IPS-18c (cell line): Measurements from ENCODE around the gene RGS21.

Experiments used
- H3K4me3 ChIP-seq: 2 replicates; pipeline ENCODE4 v1.7.0; 2013; ENCODE audit warnings: low read depth, mild to moderate bottlenecking, low read length, moderate library complexity; ENCODE audit not compliant: insufficient read depth
- H3K9me3 ChIP-seq: one replicate; pipeline ENCODE4 v1.6.1; 2013; ENCODE audit warnings: mild to moderate bottlenecking, low read length, moderate library complexity; ENCODE audit not compliant: control insufficient read depth, insufficient read depth

Gene RGS21

GRCh38 chr1:192363177-192363576 is 46.4 kb downstream of the RGS21 start:
- Histone ChIP-seq H3K4me3 (no peak overlapping the region), H3K9me3 (no peaks in the 10 kb centered on the region)

DNA sequence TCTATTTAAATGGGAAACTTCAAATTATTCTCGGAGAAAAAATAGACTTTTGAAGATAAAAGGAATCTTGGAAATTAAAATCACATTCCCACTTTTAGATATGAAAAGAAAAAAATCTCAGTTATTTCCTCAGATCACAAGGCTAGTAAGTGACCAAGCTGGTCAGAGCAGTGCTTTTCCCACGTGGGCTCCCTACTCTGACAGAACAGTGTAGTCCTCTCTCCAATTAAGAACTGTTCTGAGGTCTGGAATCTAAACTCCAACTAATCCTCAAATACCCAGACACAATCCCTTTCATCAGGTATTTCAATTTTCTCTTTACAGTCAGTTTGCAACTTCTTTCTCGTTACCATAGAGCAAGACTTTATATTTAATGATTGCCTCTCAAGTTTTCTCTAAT is 50.6 kb downstream of the RGS21 start:
- H3K4me3 ChIP-seq: no peak overlapping the region
- no peaks in the 10 kb centered on the region for H3K9me3 ChIP-seq

DNA sequence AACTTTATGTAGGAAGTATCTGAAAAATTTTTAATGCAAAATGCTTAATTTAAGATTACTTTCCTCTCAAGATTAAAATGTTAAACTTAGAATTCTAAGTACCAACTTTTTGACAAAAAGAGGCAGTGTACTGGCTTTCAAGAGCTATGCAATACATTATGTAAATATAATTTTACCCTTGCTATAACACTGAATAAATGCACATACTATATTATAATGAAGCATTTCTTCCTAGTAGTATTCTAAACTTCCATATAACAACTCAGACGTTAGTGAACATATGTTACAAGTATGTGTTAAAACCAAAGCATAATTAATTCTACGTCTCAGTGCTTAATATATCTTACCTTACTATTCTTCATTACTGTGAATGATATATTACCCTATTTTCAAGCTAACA is 58.5 kb downstream of the RGS21 start:
- no peak overlapping the region for H3K4me3 ChIP-seq
- no peaks in the 10 kb centered on the region for H3K9me3 ChIP-seq

- H3K9me3 ChIP-seq: no peaks in the 10 kb centered on the region
- H3K4me3 ChIP-seq: no peak overlapping the region
These were observed 59.6 kb downstream of the RGS21 start for GRCh38 chr1:192376374-192376773.

DNA sequence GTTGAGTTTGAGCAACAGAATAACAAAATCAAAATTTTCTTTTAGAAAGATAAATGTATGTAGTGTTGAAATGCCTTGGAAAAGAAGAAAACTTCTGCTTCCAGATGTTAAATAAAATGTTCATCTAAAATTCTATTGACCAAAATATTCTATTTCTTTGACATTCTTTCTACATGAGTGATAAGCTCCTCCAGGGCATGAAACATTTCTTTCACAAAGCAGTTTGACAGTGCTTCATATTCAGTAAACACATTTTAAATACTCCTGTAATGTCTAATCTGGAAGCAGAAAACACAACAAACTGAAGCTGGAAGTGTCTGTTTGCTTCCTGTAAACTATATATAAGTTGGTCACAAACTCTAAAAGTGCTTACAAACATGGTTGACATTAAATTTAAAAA is 61.5 kb downstream of the RGS21 start:
- Histone ChIP-seq H3K9me3 (no peaks in the 10 kb centered on the region), H3K4me3 (no peak overlapping the region)

GRCh38 chr1:192378878-192379277 is 62.1 kb downstream of the RGS21 start:
- Histone ChIP-seq H3K4me3 (no peak overlapping the region), H3K9me3 (no peaks in the 10 kb centered on the region)

GRCh38 chr1:192379554-192379953 is 62.8 kb downstream of the RGS21 start:
- Histone ChIP-seq H3K9me3 (no peaks in the 10 kb centered on the region), H3K4me3 (no peak overlapping the region)

- Histone ChIP-seq H3K4me3 (no peak overlapping the region), H3K9me3 (no peaks in the 10 kb centered on the region)
These were observed 66.0 kb downstream of the RGS21 start for GRCh38 chr1:192382758-192383157.

DNA sequence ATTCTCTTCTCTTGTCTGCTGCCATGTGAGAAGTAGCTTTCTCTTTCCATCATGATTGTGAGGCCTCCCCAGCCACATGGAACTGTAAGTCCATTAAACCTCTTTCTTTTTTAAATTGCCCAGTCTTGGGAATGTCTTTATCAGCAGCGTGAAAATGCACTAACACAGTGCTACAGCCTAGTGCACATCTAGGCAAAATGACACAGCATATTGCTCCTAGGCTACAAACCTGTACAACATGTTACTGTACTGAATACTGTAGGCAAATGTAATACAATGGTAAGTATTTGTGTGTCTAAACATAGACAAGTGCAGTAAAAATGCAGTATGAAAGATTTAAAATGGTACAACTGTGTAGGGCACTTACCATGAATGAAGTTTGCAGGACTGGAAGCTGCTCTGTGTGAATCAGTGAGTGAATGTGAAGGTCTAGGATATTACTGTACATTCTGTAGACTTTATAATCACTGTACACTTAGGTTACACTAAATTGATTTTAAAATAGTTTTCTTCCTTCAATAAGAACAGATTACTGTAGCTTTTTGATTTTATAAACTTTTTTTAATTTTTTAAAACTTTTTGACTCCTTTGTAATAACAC is 69.4 kb downstream of the RGS21 start:
- H3K9me3 ChIP-seq: no peaks in the 10 kb centered on the region
- H3K4me3 ChIP-seq: no peak overlapping the region

DNA sequence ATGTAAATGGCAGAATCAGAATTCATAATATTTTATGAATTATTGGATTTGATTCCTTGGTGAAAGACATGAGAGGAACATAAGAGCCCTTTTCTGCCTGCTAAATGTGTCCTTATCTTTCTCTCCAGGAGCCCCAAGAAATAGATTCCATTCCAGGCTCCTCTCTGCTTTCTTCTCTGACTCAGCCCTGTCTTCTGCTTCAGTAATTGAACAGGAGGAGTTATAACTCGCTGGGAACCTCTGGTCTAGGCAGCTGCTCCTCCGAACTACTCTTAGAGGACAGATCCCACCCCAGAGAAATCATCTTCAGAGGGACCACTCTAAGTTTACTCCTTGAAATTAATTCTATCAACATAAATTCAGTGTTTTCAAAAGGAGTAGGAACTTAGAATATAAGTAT is 78.4 kb downstream of the RGS21 start:
- H3K4me3 ChIP-seq: no peak overlapping the region
- no peaks in the 10 kb centered on the region for H3K9me3 ChIP-seq

GRCh38 chr1:192395895-192396294 is 79.1 kb downstream of the RGS21 start:
- no peaks in the 10 kb centered on the region for H3K9me3 ChIP-seq
- H3K4me3 ChIP-seq: no peak overlapping the region

GRCh38 chr1:192399161-192399560 is 82.4 kb downstream of the RGS21 start:
- no peaks in the 10 kb centered on the region for H3K9me3 ChIP-seq
- no peak overlapping the region for H3K4me3 ChIP-seq

- no peak overlapping the region for H3K4me3 ChIP-seq
- no peaks in the 10 kb centered on the region for H3K9me3 ChIP-seq
These were observed 85.0 kb downstream of the RGS21 start for GRCh38 chr1:192401825-192402224.

GRCh38 chr1:192402571-192402970 is 85.8 kb downstream of the RGS21 start:
- Histone ChIP-seq H3K9me3 (no peaks in the 10 kb centered on the region), H3K4me3 (no peak overlapping the region)

- Histone ChIP-seq H3K9me3 (no peaks in the 10 kb centered on the region), H3K4me3 (no peak overlapping the region)
These were observed 90.4 kb downstream of the RGS21 start for GRCh38 chr1:192407206-192407605.
